ENCODE measurements around the gene CYP4F22.

- TF ChIP-seq CTCF (IDR thresholded peaks at IDR 0.05; ENCODE audit: low read depth, low read length) (no peak), EZH2phosphoT487 (IDR thresholded peaks at IDR 0.05; ENCODE audit: low read depth) (no peak)
Observed at GRCh38 chr19:15511671-15512424, 3.5 kb downstream of the CYP4F22 start.

Measured in OCI-LY3 (cell line).